ENCODE measurements around the gene ACACB. TPM values are rescaled to one million over a fixed set of nuclear protein-coding genes. Genes with fewer than 3 reads are reported as not detected.

The ACACB gene
- total RNA-seq, 1 experiment from 2014 or later = 20.0 TPM

DNA sequence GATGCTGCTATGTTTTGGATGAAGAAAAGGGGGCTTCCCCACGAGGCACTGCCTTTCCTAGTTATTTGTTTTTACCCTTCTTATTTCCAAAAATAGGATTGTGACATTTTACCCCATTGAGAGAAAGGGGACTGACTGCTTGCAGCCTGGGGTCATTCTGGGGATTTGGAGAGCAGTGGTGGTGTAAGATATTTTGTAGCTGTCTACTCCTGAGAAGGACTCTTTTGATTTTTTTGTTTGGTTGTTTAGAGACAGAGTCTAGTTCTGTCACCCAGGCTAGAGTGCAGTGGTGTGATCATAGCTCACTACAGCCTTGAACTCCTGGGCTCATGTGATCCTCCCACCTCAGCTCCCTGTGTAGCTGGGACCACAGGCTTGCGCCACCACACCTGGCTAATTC lies 113.8 kb downstream of the ACACB start:
- Mint-ChIP-seq H3K4me3 (no peak overlapping the region), H3K27ac (no peak overlapping the region), H3K27me3 (ENCODE audit: low read depth) (no peaks in the 10 kb centered on the region), H3K36me3 (no peaks in the 10 kb centered on the region), H3K9me3 (no peaks in the 10 kb centered on the region), H3K4me1 (no peaks in the 10 kb centered on the region)
- TF ChIP-seq ZNF416 (CRISPR knock-in tag; IDR thresholded peaks at IDR 0.05) = no peak
- TF ChIP-seq, protein P1, sequence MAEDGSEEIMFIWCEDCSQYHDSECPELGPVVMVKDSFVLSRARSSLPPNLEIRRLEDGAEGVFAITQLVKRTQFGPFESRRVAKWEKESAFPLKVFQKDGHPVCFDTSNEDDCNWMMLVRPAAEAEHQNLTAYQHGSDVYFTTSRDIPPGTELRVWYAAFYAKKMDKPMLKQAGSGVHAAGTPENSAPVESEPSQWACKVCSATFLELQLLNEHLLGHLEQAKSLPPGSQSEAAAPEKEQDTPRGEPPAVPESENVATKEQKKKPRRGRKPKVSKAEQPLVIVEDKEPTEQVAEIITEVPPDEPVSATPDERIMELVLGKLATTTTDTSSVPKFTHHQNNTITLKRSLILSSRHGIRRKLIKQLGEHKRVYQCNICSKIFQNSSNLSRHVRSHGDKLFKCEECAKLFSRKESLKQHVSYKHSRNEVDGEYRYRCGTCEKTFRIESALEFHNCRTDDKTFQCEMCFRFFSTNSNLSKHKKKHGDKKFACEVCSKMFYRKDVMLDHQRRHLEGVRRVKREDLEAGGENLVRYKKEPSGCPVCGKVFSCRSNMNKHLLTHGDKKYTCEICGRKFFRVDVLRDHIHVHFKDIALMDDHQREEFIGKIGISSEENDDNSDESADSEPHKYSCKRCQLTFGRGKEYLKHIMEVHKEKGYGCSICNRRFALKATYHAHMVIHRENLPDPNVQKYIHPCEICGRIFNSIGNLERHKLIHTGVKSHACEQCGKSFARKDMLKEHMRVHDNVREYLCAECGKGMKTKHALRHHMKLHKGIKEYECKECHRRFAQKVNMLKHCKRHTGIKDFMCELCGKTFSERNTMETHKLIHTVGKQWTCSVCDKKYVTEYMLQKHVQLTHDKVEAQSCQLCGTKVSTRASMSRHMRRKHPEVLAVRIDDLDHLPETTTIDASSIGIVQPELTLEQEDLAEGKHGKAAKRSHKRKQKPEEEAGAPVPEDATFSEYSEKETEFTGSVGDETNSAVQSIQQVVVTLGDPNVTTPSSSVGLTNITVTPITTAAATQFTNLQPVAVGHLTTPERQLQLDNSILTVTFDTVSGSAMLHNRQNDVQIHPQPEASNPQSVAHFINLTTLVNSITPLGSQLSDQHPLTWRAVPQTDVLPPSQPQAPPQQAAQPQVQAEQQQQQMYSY (CRISPR knock-in tag; IDR thresholded peaks at IDR 0.05) = no peak
- ChIA-PET POLR2A (no interaction called here), CTCF (no interaction called here)
- ATAC-seq (no peak), DNase-seq (ENCODE audit: low spot score) (no peak)

DNA sequence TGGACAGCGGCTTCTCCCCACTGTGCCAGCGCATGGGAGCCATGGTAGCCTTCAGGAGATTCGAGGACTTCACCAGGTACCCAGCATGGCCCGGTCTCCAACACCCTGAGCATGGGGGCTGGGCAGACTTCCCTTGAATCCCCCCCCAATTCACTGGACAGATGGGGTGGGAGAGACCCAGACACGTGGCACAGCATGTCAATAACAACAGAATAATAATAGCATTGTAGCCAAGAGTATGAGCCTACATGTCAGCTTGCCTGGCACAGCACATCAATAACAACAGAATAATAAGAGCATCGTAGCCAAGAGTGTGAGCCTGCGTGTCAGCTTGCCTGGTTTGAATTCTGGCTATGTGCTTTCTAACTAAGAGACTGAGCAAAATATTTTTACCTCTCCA lies 116.3 kb downstream of the ACACB start:
- DNase-seq (ENCODE audit: low spot score) (no peak), ATAC-seq (no peak)
- Mint-ChIP-seq H3K36me3 (no peaks in the 10 kb centered on the region; the same call in 1 of the 2 replicates), H3K4me3 (no peak overlapping the region), H3K9me3 (no peaks in the 10 kb centered on the region), H3K27me3 (ENCODE audit: low read depth) (no peaks in the 10 kb centered on the region), H3K27ac (no peak overlapping the region), H3K4me1 (no peaks in the 10 kb centered on the region)
- CTCF ChIA-PET = no interaction called here
- TF ChIP-seq, protein P2, sequence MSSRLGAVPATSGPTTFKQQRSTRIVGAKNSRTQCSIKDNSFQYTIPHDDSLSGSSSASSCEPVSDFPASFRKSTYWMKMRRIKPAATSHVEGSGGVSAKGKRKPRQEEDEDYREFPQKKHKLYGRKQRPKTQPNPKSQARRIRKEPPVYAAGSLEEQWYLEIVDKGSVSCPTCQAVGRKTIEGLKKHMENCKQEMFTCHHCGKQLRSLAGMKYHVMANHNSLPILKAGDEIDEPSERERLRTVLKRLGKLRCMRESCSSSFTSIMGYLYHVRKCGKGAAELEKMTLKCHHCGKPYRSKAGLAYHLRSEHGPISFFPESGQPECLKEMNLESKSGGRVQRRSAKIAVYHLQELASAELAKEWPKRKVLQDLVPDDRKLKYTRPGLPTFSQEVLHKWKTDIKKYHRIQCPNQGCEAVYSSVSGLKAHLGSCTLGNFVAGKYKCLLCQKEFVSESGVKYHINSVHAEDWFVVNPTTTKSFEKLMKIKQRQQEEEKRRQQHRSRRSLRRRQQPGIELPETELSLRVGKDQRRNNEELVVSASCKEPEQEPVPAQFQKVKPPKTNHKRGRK (CRISPR knock-in tag; IDR thresholded peaks at IDR 0.05; ENCODE audit: borderline replicate concordance) = no peak
- TF ChIP-seq, protein P3, sequence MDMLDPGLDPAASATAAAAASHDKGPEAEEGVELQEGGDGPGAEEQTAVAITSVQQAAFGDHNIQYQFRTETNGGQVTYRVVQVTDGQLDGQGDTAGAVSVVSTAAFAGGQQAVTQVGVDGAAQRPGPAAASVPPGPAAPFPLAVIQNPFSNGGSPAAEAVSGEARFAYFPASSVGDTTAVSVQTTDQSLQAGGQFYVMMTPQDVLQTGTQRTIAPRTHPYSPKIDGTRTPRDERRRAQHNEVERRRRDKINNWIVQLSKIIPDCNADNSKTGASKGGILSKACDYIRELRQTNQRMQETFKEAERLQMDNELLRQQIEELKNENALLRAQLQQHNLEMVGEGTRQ (CRISPR knock-in tag; IDR thresholded peaks at IDR 0.05) = no peak
- TF ChIP-seq NFE2L1 (CRISPR knock-in tag; IDR thresholded peaks at IDR 0.05) (no peak), MXD4 (CRISPR knock-in tag; IDR thresholded peaks at IDR 0.05; ENCODE audit: borderline replicate concordance) (no peak), ELF4 (CRISPR knock-in tag; IDR thresholded peaks at IDR 0.05; ENCODE audit: low read depth) (no peak), KAT7 (CRISPR knock-in tag; IDR thresholded peaks at IDR 0.05; ENCODE audit: borderline replicate concordance) (no peak), TEAD1 (CRISPR knock-in tag; IDR thresholded peaks at IDR 0.05) (no peak)
- TF ChIP-seq, protein P4, sequence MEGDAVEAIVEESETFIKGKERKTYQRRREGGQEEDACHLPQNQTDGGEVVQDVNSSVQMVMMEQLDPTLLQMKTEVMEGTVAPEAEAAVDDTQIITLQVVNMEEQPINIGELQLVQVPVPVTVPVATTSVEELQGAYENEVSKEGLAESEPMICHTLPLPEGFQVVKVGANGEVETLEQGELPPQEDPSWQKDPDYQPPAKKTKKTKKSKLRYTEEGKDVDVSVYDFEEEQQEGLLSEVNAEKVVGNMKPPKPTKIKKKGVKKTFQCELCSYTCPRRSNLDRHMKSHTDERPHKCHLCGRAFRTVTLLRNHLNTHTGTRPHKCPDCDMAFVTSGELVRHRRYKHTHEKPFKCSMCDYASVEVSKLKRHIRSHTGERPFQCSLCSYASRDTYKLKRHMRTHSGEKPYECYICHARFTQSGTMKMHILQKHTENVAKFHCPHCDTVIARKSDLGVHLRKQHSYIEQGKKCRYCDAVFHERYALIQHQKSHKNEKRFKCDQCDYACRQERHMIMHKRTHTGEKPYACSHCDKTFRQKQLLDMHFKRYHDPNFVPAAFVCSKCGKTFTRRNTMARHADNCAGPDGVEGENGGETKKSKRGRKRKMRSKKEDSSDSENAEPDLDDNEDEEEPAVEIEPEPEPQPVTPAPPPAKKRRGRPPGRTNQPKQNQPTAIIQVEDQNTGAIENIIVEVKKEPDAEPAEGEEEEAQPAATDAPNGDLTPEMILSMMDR (IDR thresholded peaks at IDR 0.05) = no peak
- POLR2A ChIA-PET = interaction anchor here (0.5 kb wide), 1 partner anchor 9 kb away, joined by 3 read pairs; no protein-coding TSS in a partner anchor

DNA sequence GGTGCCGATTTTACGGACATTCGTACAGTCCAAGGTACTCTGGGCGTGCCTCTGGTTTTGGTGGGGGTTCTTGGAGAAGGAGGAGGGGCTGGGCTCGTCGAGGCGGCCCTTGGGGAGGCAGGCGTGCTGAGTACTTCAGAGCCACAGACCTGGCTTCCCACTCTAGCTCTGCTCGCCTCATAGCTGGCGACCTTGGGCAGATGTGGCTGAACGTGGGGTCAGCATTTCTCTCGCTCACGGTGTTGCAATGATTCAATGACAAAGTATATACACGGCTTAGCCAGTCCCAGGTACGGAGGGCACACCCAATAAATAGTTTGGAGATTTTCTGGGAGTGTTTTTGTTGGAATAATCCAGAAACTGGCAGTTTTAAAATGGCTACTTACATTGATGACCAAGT lies 117.6 kb downstream of the ACACB start:
- H3K27ac Mint-ChIP-seq = no peak overlapping the region; the same call in 1 of the 2 replicates
- no peaks in the 10 kb centered on the region for H3K4me1 Mint-ChIP-seq
- no peaks in the 10 kb centered on the region; the same call in 1 of the 2 replicates for H3K36me3 Mint-ChIP-seq
- no peak overlapping the region for H3K4me3 Mint-ChIP-seq
- no peak for DNase-seq (ENCODE audit: low spot score)
- no peak for ATAC-seq
- H3K9me3 Mint-ChIP-seq = no peaks in the 10 kb centered on the region
- no peaks in the 10 kb centered on the region for H3K27me3 Mint-ChIP-seq (ENCODE audit: low read depth)
- POLR2A ChIA-PET = no interaction called here
- CTCF ChIA-PET = no interaction called here
- no peak for TF ChIP-seq MXD4 (CRISPR knock-in tag; IDR thresholded peaks at IDR 0.05; ENCODE audit: borderline replicate concordance)
- TF ChIP-seq, protein P1 (CRISPR knock-in tag; IDR thresholded peaks at IDR 0.05) = no peak
- no peak for TF ChIP-seq NFYB (CRISPR knock-in tag; conservative IDR thresholded peaks at IDR 0.05; ENCODE audit: low read depth)
- TF ChIP-seq ESRRA (CRISPR knock-in tag; IDR thresholded peaks at IDR 0.05; ENCODE audit: borderline replicate concordance) = no peak
- TF ChIP-seq, protein P4 (IDR thresholded peaks at IDR 0.05) = no peak
- no peak for TF ChIP-seq NR3C1 (CRISPR knock-in tag; conservative IDR thresholded peaks at IDR 0.05; ENCODE audit: low read depth)
- TF ChIP-seq KAT7 (CRISPR knock-in tag; IDR thresholded peaks at IDR 0.05; ENCODE audit: borderline replicate concordance) = no peak
- no peak for TF ChIP-seq HMGA2 (CRISPR knock-in tag; IDR thresholded peaks at IDR 0.05)
- TF ChIP-seq, protein P5, sequence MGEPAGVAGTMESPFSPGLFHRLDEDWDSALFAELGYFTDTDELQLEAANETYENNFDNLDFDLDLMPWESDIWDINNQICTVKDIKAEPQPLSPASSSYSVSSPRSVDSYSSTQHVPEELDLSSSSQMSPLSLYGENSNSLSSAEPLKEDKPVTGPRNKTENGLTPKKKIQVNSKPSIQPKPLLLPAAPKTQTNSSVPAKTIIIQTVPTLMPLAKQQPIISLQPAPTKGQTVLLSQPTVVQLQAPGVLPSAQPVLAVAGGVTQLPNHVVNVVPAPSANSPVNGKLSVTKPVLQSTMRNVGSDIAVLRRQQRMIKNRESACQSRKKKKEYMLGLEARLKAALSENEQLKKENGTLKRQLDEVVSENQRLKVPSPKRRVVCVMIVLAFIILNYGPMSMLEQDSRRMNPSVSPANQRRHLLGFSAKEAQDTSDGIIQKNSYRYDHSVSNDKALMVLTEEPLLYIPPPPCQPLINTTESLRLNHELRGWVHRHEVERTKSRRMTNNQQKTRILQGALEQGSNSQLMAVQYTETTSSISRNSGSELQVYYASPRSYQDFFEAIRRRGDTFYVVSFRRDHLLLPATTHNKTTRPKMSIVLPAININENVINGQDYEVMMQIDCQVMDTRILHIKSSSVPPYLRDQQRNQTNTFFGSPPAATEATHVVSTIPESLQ (CRISPR knock-in tag; IDR thresholded peaks at IDR 0.05) = no peak
